ENCODE measurements around the gene NADK.
"Not testable (repeated sequence)": the region's sequence is repeated elsewhere in the genome, so short reads cannot be mapped to it uniquely, and the experiment has no call there.

The NADK gene

DNA sequence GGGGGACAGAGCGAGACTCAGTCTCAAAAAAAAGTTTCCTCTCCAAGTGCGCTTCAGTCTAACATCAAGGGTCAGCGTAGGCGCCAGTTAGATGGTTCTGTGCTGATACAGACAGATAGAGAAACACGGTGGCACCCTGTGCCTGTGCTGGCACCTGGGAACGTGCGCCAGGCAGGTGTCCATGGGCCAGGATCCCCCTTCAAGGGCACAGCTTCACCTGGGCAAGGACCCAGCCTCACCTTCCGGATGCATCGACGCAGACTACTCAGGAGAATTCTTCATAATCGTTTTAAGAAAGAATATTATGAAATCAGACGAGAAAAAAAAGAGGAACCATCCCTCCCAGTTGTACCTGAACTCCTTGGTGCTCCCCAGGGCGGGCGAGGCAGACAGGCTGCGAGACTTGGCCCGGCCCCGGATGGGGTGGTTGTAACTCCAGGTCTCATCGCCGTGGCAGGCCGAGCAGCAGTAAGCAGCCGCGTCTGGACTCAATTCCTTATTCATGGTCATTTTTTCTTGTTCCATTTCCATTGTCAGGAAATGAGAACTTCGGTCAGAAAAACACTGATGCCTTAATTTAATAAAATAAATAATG, 13.3 kb downstream of the NADK start:
- DNase-seq (ENCODE audit: low read depth in 3 of 3): no peak

GRCh38 chr1:1763657-1764621, 14.3 kb downstream of the NADK start:
- DNase-seq (ENCODE audit: low read depth in 3 of 3): no peak

DNA sequence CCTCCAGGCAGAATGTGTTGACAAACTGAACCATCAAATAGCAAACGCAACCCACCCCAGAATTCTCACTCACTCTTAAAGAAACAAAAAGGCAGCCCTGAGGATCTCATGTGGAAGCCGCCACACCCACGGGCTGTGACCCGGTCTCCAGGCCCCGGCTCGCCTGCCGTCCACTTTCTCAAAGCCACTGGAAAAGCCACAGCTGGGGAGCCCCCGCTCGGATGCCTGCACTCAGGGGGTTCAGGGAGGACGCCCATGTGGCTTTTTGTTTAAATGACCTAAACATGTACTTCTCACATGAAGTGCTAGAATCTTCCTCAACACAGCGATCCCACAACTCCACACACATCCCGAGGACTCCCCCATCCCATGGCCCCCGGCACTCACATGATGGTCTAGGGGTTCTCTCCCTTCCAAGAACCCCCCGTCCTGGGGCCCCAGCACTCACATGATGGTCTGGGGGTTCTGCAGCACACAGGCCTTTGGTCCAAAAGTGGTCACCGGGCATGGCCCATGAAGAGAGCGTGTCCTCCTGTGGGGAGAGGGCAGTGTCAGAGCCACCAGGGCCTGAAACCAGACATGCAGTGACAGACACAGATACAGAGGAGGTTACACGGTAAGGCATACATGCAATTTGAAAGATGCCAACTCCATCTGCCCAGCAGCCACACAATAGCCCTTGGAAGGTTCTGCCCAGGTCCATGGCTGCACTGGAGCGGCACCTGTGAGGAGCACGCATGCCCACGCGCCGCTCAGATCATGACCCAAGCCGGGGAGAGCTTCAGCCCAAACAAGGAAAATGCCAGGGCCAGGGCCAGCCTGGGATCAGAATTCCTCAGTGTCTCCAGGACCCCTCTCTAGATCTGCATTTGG, 16.5 kb downstream of the NADK start:
- no peak for DNase-seq (ENCODE audit: low read depth in 3 of 3)

GRCh38 chr1:1760715-1761114, 17.6 kb downstream of the NADK start:
- DNase-seq (ENCODE audit: low read depth in 3 of 3): no peak

DNA sequence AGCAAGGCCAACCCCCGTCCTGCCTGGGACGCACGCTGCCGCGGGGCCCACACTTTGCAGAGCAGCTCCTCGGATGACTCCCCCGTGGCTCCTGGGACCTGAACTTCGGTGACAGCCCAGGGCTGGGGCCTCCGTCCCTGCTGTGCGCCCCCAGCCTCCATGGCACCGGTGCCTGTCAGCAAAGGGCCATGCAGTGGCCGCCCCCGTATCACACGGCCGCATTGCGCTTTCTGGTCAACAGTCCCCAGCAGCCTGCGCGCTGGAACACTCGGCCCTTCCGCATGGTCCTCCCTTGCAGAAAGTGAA, 18.0 kb downstream of the NADK start:
- DNase-seq (ENCODE audit: low read depth in 3 of 3): no peak

GRCh38 chr1:1759456-1760344, 18.6 kb downstream of the NADK start:
- DNase-seq (ENCODE audit: low read depth in 3 of 3): no peak

DNA sequence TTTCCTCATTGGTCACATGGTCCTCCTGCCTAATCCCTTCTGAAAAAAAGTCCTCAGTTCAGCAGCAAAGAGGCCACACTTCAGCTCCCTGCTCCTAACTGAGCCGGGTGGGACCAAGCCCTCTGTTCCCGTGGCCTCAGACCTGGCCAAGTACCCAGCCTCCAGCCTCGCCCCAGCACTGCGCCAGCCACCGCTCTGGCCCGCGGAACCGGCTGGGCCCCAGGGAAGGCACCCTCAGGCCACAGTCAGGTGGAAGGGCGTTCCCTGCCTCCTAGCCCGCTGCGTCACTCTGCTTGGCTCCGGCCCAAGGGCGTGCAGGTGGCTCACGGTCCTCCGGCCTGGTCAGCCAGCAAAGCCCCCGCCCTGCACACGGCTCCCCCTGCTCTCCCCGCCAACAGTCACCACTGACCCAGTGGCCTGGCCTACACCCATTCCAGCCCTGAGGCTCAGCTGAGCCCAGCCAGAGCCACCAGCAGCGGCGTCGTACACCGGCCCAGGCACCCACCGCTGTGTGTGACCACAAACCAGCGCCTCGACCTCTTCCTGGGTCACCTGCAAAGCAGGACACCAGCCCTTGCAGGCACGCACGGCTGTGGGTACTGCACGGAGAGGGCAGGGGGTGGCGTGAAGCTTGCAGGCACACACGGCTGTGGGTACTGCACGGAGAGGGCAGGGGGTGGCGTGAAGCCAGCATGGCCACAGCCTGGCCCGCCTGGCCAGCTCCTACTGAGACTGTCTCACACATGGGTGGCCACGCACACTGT, 19.4 kb downstream of the NADK start:
- no peak for DNase-seq (ENCODE audit: low read depth in 3 of 3)

GRCh38 chr1:1758059-1758621, 20.1 kb downstream of the NADK start:
- no peak for DNase-seq (ENCODE audit: low read depth in 3 of 3)

GRCh38 chr1:1757422-1758058, 20.7 kb downstream of the NADK start:
- no peak for DNase-seq (ENCODE audit: low read depth in 3 of 3)

DNA sequence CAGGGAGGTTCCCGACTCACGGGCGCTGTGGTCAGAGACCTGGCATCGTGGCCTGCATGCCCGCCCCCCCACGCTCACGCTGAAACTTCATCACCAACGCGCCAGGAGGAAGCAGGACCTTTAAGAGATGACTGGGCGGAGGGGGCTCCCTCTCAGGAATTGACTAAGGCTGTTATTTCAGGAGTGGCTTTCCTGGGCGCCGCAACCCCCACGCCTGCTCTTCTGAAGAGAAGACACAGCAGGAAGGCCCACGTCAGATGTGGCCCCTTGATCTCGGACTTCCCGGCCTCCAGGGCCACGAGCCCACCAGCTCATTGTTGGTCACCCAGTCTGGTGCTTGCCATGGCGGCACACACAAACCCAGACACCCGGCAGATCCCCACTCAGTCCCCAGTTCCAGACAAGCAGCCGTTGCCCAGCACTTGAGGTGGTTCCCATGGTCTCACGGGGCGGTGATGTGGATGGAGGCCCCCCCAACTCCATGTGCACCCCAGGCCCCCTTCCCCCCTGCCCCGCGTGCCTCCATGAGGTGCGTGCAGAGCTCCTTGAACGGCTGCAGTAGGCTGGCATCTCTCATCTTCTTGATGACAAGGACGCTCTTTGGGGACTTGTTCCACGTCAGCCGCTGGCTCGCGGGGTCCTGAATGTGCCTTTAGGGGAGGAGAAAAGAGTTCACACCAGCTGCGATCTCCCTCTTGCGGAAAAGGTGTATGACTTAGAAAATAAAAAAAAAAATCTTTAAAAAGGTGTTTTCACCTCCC, 21.4 kb downstream of the NADK start:
- DNase-seq (ENCODE audit: low read depth in 3 of 3): no peak

- DNase-seq (ENCODE audit: low read depth in 3 of 3): no peak
Observed at GRCh38 chr1:1755852-1756251, 22.4 kb downstream of the NADK start.

- DNase-seq (ENCODE audit: low read depth in 3 of 3): no peak
Observed at GRCh38 chr1:1755426-1755825, 22.8 kb downstream of the NADK start.

DNA sequence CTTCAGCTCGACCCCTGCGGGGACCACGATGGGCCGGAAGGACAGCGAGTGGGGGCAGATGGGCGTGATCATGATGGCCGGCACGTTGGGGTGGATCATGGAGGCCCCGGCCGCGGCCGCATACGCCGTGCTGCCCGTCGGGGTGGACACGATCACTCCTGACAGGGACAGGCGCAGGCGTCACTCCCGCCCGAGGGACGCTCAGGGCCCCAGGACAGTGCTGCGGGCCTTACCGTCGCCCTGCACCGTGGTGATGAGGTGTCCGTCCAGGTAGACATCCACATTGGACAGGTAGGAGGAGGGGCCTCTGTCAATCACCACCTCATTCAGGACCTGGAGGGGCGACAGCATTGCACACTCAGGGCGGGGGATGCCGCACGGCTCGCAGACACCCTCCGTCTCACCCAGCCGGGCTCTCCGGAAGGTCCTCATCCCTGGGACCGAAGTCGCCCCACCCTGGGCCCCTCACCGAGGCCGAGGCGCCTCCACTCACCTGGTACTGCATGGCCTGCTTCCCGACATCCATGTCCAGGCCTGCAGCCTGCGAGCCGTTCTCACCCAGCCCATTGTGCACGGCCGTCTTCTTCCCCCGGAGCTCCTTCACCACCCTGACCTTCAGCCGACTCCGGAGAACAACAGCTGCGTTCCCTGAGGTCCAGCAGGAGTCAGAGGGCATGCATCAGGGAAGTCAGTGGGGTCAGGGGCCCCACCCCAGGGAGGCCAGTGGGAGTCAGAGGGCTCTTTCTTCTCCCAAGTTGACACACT, 24.0 kb downstream of the NADK start:
- no peak for DNase-seq (ENCODE audit: low read depth in 3 of 3)

DNA sequence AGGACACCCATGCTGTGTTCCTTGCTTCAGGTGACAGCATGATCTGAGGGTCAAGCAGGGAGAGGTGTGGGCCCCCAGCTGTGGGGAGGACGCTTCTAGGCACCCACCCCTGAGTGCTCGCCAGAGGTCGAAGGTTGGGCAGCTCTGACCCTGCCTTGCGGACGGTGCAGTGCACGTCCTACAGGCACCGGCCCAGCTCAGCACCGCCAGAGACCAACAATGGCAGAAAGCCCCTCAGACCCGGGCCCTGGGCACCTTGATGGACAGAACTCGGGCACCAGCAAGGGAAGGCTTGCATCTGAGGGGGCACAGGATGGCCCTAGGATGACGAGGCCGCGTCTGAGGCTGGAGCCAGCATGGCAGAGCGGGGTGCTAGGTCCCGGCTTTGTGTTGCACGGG, 24.7 kb downstream of the NADK start:
- DNase-seq (ENCODE audit: low read depth in 3 of 3): no peak

DNA sequence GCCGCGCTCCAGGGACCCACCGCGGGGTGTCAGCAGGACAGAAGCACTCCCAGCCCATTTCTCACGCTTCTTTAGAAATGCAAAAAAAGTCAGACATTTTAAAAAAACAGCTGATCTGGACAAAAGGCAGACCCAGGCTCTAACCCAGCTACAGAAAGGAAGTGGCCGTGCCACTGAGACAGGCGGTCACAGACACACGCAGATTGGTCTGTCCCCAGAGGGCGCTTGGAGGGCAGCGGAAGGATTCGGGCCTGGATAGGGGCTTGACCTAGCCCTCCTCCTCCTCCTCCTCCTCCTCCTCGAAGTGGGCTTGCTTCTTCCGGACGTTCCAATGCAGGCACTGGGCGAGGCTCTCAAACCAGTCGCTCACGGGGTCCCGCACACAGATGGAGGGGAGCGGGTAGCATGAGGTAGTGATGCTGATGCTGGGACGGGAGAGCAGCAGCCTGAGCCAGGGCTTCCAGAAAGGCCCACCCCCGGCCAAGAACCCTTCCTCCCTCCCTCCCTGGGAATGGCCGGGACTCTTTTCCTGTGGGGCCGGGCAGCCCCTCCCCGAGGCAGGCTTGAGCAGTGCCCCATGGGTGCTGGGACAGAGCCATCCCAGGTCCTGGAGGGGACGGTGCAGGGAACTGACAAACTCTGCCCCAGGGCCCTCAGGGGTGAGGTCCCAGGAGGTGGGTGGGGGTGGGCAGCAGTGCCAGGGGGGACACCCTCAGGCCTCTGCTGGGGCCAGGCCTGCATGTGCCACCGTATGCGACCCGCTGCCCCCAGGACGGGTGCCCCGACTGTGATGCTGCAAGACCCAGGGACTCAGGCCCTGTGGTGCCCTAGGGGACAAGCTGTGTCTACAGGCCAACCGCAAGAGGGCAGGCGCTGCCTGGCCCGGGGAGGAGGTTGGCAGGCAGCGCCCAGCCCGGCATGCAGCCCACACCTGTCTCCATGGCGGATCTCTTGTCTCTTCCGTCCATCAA, 25.3 kb downstream of the NADK start:
- DNase-seq (ENCODE audit: low read depth in 3 of 3): no peak

GRCh38 chr1:1752190-1752589, 26.1 kb downstream of the NADK start:
- no peak for DNase-seq (ENCODE audit: low read depth in 3 of 3)

- not testable (repeated sequence) for DNase-seq (ENCODE audit: low read depth in 3 of 3)
Observed at GRCh38 chr1:1749941-1750340, 28.3 kb downstream of the NADK start.
